SU-DHL-6 (cell line): ENCODE measurements around the gene MXRA5.
"Not testable (repeated sequence)": the region's sequence is repeated elsewhere in the genome, so short reads cannot be mapped to it uniquely, and the experiment has no call there.

ENCODE experiments used
- H2AFZ ChIP-seq: fragments of 200-600 bp; sonication (generic); 2 replicates; pipeline ENCODE4 v1.6.1; 2014; ENCODE audit warnings: low read depth, mild to moderate bottlenecking, moderate library complexity, mixed read lengths, antibody characterized with exemption, low read length; ENCODE audit not compliant: severe bottlenecking
- H3F3A ChIP-seq: fragments of 200-600 bp; shearing (Covaris generic); 2 replicates; pipeline ENCODE4 v1.6.0; 2016; ENCODE audit warnings: antibody characterized with exemption, mild to moderate bottlenecking; ENCODE audit not compliant: insufficient read depth
- H3K27ac ChIP-seq: fragments of 200-600 bp; sonication (generic); 2 replicates; pipeline ENCODE4 v1.5.1; 2016; ENCODE audit warnings: low read depth, mild to moderate bottlenecking, low read length, moderate library complexity, mixed read lengths
- H3K27me3 ChIP-seq: fragments of 200-600 bp; sonication (generic), shearing (Covaris generic); 2 replicates; pipeline ENCODE4 v1.6.0; 2014; ENCODE audit warnings: mild to moderate bottlenecking, low read length
- H3K36me3 ChIP-seq: fragments of 200-600 bp; sonication (generic); 2 replicates; pipeline ENCODE4 v1.6.1; 2014; ENCODE audit warnings: mild to moderate bottlenecking, low read length, mixed read lengths
- H3K4me2 ChIP-seq: fragments of 300-600, 200-600 bp; shearing (Covaris generic), sonication (generic); 2 replicates; pipeline ENCODE4 v1.6.0; 2014; ENCODE audit warnings: low read length, low read depth, mild to moderate bottlenecking; ENCODE audit not compliant: poor library complexity, severe bottlenecking
- H3K4me3 ChIP-seq: fragments of 200-600 bp; sonication (generic); 2 replicates; pipeline ENCODE4 v1.5.1; 2014; ENCODE audit warnings: antibody characterized with exemption, low read length, mild to moderate bottlenecking, mixed read lengths; ENCODE audit not compliant: insufficient read depth, poor library complexity, severe bottlenecking
- H3K79me2 ChIP-seq: fragments of 200-600 bp; sonication (generic); 2 replicates; pipeline ENCODE4 v1.6.1; 2014; ENCODE audit warnings: mild to moderate bottlenecking, low read length, moderate library complexity; ENCODE audit not compliant: insufficient read depth
- H3K9ac ChIP-seq: fragments of 200-600 bp; sonication (generic); 2 replicates; pipeline ENCODE4 v1.7.0; 2014; ENCODE audit warnings: mild to moderate bottlenecking, low read length
- H3K9me2 ChIP-seq: fragments of 200-600 bp; sonication (generic); replicated peaks from 2 replicates; pipeline ENCODE4 v1.6.1; 2014; ENCODE audit warnings: low read length; ENCODE audit not compliant: insufficient read depth
- H3K9me3 ChIP-seq: fragments of 200-600 bp; sonication (generic); 2 replicates; pipeline ENCODE4 v1.6.1; 2014; ENCODE audit warnings: low read length, mixed read lengths; ENCODE audit not compliant: insufficient read depth
- H4K20me1 ChIP-seq: fragments of 200-600 bp; sonication (generic); 2 replicates; pipeline ENCODE4 v1.6.1; 2014; ENCODE audit warnings: low read depth, mild to moderate bottlenecking, antibody characterized with exemption, low read length, moderate library complexity, mixed read lengths
- CTCF ChIP-seq: fragments of 200-600 bp; sonication (generic); IDR thresholded peaks from one replicate; pipeline ENCODE4 v1.5.1; 2017; ENCODE audit warnings: antibody characterized with exemption, mild to moderate bottlenecking, low read length, moderate library complexity; ENCODE audit not compliant: insufficient read depth, poor library complexity, severe bottlenecking
- EZH2phosphoT487 ChIP-seq: fragments of 200-600 bp; sonication (generic), shearing (Covaris generic); conservative IDR thresholded peaks from 2 replicates; pipeline ENCODE4 v1.6.1; 2018; ENCODE audit warnings: mild to moderate bottlenecking, antibody characterized with exemption, low read length, moderate library complexity, mixed read lengths

The MXRA5 gene

GRCh38 chrX:3378156-3378555 lies 31.7 kb upstream of the MXRA5 start:
- no peak for TF ChIP-seq CTCF
- no peak for TF ChIP-seq EZH2phosphoT487
- no peaks in the 10 kb centered on the region for H3K79me2 ChIP-seq
- H3K4me2 ChIP-seq, result no peak overlapping the region
- no peaks in the 10 kb centered on the region for H3K27me3 ChIP-seq
- no peaks in the 10 kb centered on the region for H3K9me2 ChIP-seq
- no peak overlapping the region for H3K4me3 ChIP-seq
- H3K36me3 ChIP-seq, result no peaks in the 10 kb centered on the region
- no peaks in the 10 kb centered on the region for H3K9me3 ChIP-seq
- no peak overlapping the region for H3K27ac ChIP-seq
- H2AFZ ChIP-seq, result no peak overlapping the region
- H3K9ac ChIP-seq, result no peak overlapping the region
- H3F3A ChIP-seq, result no peaks in the 10 kb centered on the region
- H4K20me1 ChIP-seq, result no peaks in the 10 kb centered on the region

- Histone ChIP-seq H3K4me2 (no peak overlapping the region), H3K27ac (no peak overlapping the region), H3K27me3 (no peaks in the 10 kb centered on the region), H3K9ac (no peak overlapping the region), H3K4me3 (no peak overlapping the region), H2AFZ (no peak overlapping the region), H3F3A (no peaks in the 10 kb centered on the region), H3K9me3 (no peaks in the 10 kb centered on the region), H4K20me1 (no peaks in the 10 kb centered on the region), H3K36me3 (no peaks in the 10 kb centered on the region), H3K9me2 (no peaks in the 10 kb centered on the region), H3K79me2 (no peaks in the 10 kb centered on the region)
- TF ChIP-seq EZH2phosphoT487 (no peak), CTCF (no peak)
These were observed 31.1 kb upstream of the MXRA5 start for GRCh38 chrX:3377560-3377959.

- not testable (repeated sequence) for H3K9me3 ChIP-seq, H3K9me2 ChIP-seq, H2AFZ ChIP-seq, H3K79me2 ChIP-seq, H3K4me3 ChIP-seq, H3F3A ChIP-seq, H3K36me3 ChIP-seq, H4K20me1 ChIP-seq, H3K4me2 ChIP-seq, H3K9ac ChIP-seq, H3K27me3 ChIP-seq, H3K27ac ChIP-seq
These were observed 29.5 kb upstream of the MXRA5 start for GRCh38 chrX:3375878-3376508.

- H3K4me3 ChIP-seq, result no peak overlapping the region
- H3K9me2 ChIP-seq, result no peaks in the 10 kb centered on the region
- no peaks in the 10 kb centered on the region for H3K27me3 ChIP-seq
- H3K79me2 ChIP-seq, result no peaks in the 10 kb centered on the region
- no peaks in the 10 kb centered on the region for H3K9me3 ChIP-seq
- H3K4me2 ChIP-seq, result no peak overlapping the region
- no peaks in the 10 kb centered on the region for H3K36me3 ChIP-seq
- no peak for TF ChIP-seq EZH2phosphoT487
- TF ChIP-seq CTCF, result no peak
- no peak overlapping the region for H3K9ac ChIP-seq
- no peak overlapping the region for H2AFZ ChIP-seq
- no peaks in the 10 kb centered on the region for H3F3A ChIP-seq
- no peaks in the 10 kb centered on the region for H4K20me1 ChIP-seq
- no peak overlapping the region for H3K27ac ChIP-seq
These were observed 27.8 kb upstream of the MXRA5 start for GRCh38 chrX:3374108-3374800.
